Mesendoderm (in vitro differentiated cells): Measurements from ENCODE around the gene CCK.

Experiments used
- DNase-seq: peaks from one replicate; pipeline ENCODE4 v3.0.0; 2013
- H2AK5ac ChIP-seq: 2 replicates; pipeline ENCODE4 v1.6.1; 2013; ENCODE audit warnings: low read length, inconsistent platforms
- H2BK120ac ChIP-seq: 2 replicates; pipeline ENCODE4 v1.6.1; 2013; ENCODE audit warnings: low read depth, mild to moderate bottlenecking, low read length, moderate library complexity, mixed read lengths
- H2BK15ac ChIP-seq: replicated peaks from 2 replicates; pipeline ENCODE4 v1.6.1; 2013; ENCODE audit warnings: low read depth, mild to moderate bottlenecking, moderate library complexity
- H2BK5ac ChIP-seq: 2 replicates; pipeline ENCODE4 v1.6.1; 2013; ENCODE audit warnings: low read length, inconsistent platforms
- H3K18ac ChIP-seq: 2 replicates; pipeline ENCODE4 v1.6.1; 2013; ENCODE audit warnings: mild to moderate bottlenecking, low read length, mixed read lengths
- H3K23ac ChIP-seq: one replicate; pipeline ENCODE4 v1.6.1; 2013; ENCODE audit warnings: low read length
- H3K27ac ChIP-seq: 2 replicates; pipeline ENCODE4 v1.5.1; 2013; ENCODE audit warnings: low read depth, mild to moderate bottlenecking, inconsistent platforms, low read length, moderate library complexity
- H3K27me3 ChIP-seq: 2 replicates; pipeline ENCODE4 v1.6.1; 2013; ENCODE audit warnings: low read length, control low read depth, mild to moderate bottlenecking, inconsistent platforms; ENCODE audit not compliant: insufficient read depth, poor library complexity
- H3K36me3 ChIP-seq: 2 replicates; pipeline ENCODE4 v1.6.1; 2013; ENCODE audit warnings: low read length, inconsistent platforms; ENCODE audit not compliant: control insufficient read depth, insufficient read depth
- H3K4ac ChIP-seq: one replicate; pipeline ENCODE4 v1.6.1; 2013; ENCODE audit warnings: low read depth, mild to moderate bottlenecking, low read length, moderate library complexity
- H3K4me1 ChIP-seq: 2 replicates; pipeline ENCODE4 v1.6.1; 2013; ENCODE audit warnings: low read depth, low read length, inconsistent platforms; ENCODE audit not compliant: control insufficient read depth
- H3K4me2 ChIP-seq: 2 replicates; pipeline ENCODE4 v1.6.1; 2013; ENCODE audit warnings: low read length
- H3K4me3 ChIP-seq: 2 replicates; pipeline ENCODE4 v1.5.1; 2013; ENCODE audit warnings: mild to moderate bottlenecking, low read length
- H3K56ac ChIP-seq: one replicate; pipeline ENCODE4 v1.6.1; 2013; ENCODE audit warnings: low read length
- H3K79me1 ChIP-seq: 2 replicates; pipeline ENCODE4 v1.6.1; 2013; ENCODE audit warnings: low read length, inconsistent platforms
- H3K79me2 ChIP-seq: 2 replicates; pipeline ENCODE4 v1.6.1; 2013; ENCODE audit warnings: mild to moderate bottlenecking, low read length; ENCODE audit not compliant: control insufficient read depth, insufficient read depth
- H3K9ac ChIP-seq: 2 replicates; pipeline ENCODE4 v1.6.1; 2013; ENCODE audit warnings: low read length, inconsistent platforms
- H4K5ac ChIP-seq: one replicate; pipeline ENCODE4 v1.6.1; 2013; ENCODE audit warnings: low read length
- H4K8ac ChIP-seq: one replicate; pipeline ENCODE4 v1.6.1; 2013; ENCODE audit warnings: low read depth, mild to moderate bottlenecking, control low read depth, low read length, moderate library complexity
- WGBS: extraction: QIAGEN DNeasy Blood & Tissue Kit; methylation state at CpG from one replicate; pipeline ENCODE4 v1.1.7; 2013; ENCODE audit warnings: low lambda C conversion rate, missing lambda C conversion rate; ENCODE audit not compliant: insufficient coverage; ENCODE audit errors: extremely low coverage; 5-methylcytosine and 5-hydroxymethylcytosine counted together

CCK gene

DNA sequence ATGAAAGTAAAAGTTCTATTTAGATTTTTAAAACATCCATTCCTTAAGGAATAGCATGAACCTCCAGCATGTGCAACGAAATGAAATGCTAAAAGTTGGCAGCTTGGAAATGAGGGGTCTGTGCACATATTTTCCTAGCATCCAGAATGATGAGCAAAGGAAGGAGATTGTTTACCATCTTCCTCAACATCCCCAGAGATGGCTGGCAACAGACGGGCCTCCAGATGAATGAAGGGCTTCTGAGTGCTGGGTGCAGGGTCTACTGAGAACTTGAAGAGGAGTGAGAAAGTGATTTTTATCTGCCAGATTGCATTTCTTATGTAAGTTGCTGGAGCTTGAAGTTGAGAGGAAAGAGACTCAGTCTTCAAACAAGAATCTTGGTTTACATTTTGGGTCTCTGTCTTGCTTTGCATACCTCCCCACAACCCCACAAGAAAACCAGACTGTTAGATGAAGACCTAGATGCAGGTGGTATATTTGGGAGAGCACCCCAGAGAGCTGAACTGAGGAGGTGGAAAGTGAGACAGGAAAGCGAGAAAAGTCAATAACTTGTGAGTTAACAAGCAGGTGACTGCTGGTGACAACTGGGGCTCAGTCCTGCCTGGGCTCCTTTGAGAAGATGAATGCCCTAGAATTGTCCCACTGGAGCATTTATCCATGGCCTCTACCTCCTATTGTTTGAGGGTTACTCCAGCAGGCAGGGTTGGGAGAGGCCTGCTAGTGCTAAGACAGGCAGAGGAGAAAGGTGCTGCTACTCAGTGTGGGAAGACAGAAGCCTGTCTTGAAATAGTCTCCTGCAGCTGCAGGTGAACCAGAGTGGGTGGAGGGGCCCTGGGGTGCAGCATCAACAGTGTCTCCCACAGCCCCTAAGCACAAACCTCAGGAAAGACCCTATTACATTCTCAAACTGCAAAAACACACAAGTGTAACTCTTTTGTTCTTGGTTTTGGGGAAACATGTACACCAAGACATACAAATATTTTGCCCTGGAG lies 10.5 kb upstream of the CCK start:
- Histone ChIP-seq H3K23ac (no peak overlapping the region), H2BK120ac (no peak overlapping the region), H2AK5ac (no peak overlapping the region), H2BK15ac (no peak overlapping the region), H3K79me2 (no peaks in the 10 kb centered on the region), H3K27ac (no peak overlapping the region), H3K36me3 (no peaks in the 10 kb centered on the region), H3K4me1 (no peaks in the 10 kb centered on the region), H3K4me2 (no peak overlapping the region), H4K5ac (no peak overlapping the region), H3K4me3 (no peak overlapping the region), H3K27me3 (no peaks in the 10 kb centered on the region), H3K79me1 (no peaks in the 10 kb centered on the region), H4K8ac (no peak overlapping the region), H3K4ac (no peak overlapping the region), H3K9ac (no peak overlapping the region), H3K56ac (no peak overlapping the region), H2BK5ac (no peak overlapping the region), H3K18ac (no peak overlapping the region)
- no CpG with 5 or more reads among the region's 3 CpGs for WGBS
- DNase-seq = no peak

GRCh38 chr3:42275217-42275616 lies 9.2 kb upstream of the CCK start:
- WGBS = no CpG with 5 or more reads among the region's 1 CpG
- Histone ChIP-seq H2BK5ac (no peak overlapping the region), H3K36me3 (no peaks in the 10 kb centered on the region), H3K4ac (no peak overlapping the region), H3K27ac (no peak overlapping the region), H3K79me2 (no peaks in the 10 kb centered on the region), H3K56ac (no peak overlapping the region), H4K5ac (no peak overlapping the region), H3K4me1 (no peaks in the 10 kb centered on the region), H3K9ac (no peak overlapping the region), H3K23ac (no peak overlapping the region), H2BK15ac (no peak overlapping the region), H3K27me3 (no peaks in the 10 kb centered on the region), H2AK5ac (no peak overlapping the region), H3K4me3 (no peak overlapping the region), H3K18ac (no peak overlapping the region), H4K8ac (no peak overlapping the region), H2BK120ac (no peak overlapping the region), H3K4me2 (no peak overlapping the region), H3K79me1 (no peaks in the 10 kb centered on the region)
- DNase-seq = no peak

GRCh38 chr3:42274266-42274665 lies 8.3 kb upstream of the CCK start:
- no peak overlapping the region for H3K4me3 ChIP-seq
- no peak overlapping the region for H2BK5ac ChIP-seq
- H3K56ac ChIP-seq = no peak overlapping the region
- H3K4me1 ChIP-seq = no peaks in the 10 kb centered on the region
- H3K18ac ChIP-seq = no peak overlapping the region
- no peak overlapping the region for H4K5ac ChIP-seq
- H2BK120ac ChIP-seq = no peak overlapping the region
- no peak overlapping the region for H3K4ac ChIP-seq
- H3K27me3 ChIP-seq = no peaks in the 10 kb centered on the region
- H3K27ac ChIP-seq = no peak overlapping the region
- no peaks in the 10 kb centered on the region for H3K36me3 ChIP-seq
- H3K9ac ChIP-seq = no peak overlapping the region
- no peaks in the 10 kb centered on the region for H3K79me1 ChIP-seq
- no peaks in the 10 kb centered on the region for H3K79me2 ChIP-seq
- no peak for DNase-seq
- H2BK15ac ChIP-seq = no peak overlapping the region
- H3K23ac ChIP-seq = no peak overlapping the region
- no peak overlapping the region for H3K4me2 ChIP-seq
- H4K8ac ChIP-seq = no peak overlapping the region
- no peak overlapping the region for H2AK5ac ChIP-seq

GRCh38 chr3:42273361-42273760 lies 7.4 kb upstream of the CCK start:
- no peak overlapping the region for H3K18ac ChIP-seq
- no peak overlapping the region for H4K8ac ChIP-seq
- no peak overlapping the region for H2BK120ac ChIP-seq
- no peak overlapping the region for H3K9ac ChIP-seq
- WGBS = no CpG with 5 or more reads among the region's 2 CpGs
- H3K4ac ChIP-seq = no peak overlapping the region
- H3K4me1 ChIP-seq = no peaks in the 10 kb centered on the region
- H3K36me3 ChIP-seq = no peaks in the 10 kb centered on the region
- no peak overlapping the region for H3K56ac ChIP-seq
- no peak overlapping the region for H2BK15ac ChIP-seq
- no peak overlapping the region for H2AK5ac ChIP-seq
- no peak for DNase-seq
- no peak overlapping the region for H3K4me3 ChIP-seq
- no peak overlapping the region for H3K23ac ChIP-seq
- no peaks in the 10 kb centered on the region for H3K79me1 ChIP-seq
- H3K79me2 ChIP-seq = no peaks in the 10 kb centered on the region
- H3K27ac ChIP-seq = no peak overlapping the region
- H4K5ac ChIP-seq = no peak overlapping the region
- H3K27me3 ChIP-seq = no peaks in the 10 kb centered on the region
- H3K4me2 ChIP-seq = no peak overlapping the region
- no peak overlapping the region for H2BK5ac ChIP-seq

DNA sequence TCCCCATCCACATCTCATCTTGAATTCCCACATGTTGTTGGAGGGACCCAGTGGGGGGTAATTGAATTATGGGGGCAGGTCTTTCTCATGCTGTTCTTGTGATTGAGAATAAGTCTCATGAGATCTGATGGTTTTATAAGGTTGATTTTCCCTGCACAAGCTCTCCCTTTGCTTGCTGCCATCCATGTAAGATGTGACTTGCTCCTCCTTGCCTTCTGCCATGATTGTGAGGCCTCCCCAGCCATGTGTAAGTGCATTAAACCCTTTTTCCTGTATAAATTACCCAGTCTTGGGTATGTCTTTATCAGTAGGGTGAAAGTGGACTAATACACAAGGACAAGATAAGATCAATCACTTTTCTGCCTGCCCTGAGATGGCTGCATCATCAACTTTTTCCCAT lies 5.8 kb upstream of the CCK start:
- H3K9ac ChIP-seq = no peak overlapping the region
- no peaks in the 10 kb centered on the region for H3K79me2 ChIP-seq
- no peak overlapping the region for H3K23ac ChIP-seq
- H3K18ac ChIP-seq = no peak overlapping the region
- H3K4me3 ChIP-seq = no peak overlapping the region
- no peak overlapping the region for H4K5ac ChIP-seq
- no peak for DNase-seq
- no peak overlapping the region for H3K56ac ChIP-seq
- H2BK5ac ChIP-seq = no peak overlapping the region
- no peak overlapping the region for H2AK5ac ChIP-seq
- H2BK15ac ChIP-seq = no peak overlapping the region
- H3K4me1 ChIP-seq = no peaks in the 10 kb centered on the region
- no peak overlapping the region for H2BK120ac ChIP-seq
- no peaks in the 10 kb centered on the region for H3K27me3 ChIP-seq
- no peak overlapping the region for H4K8ac ChIP-seq
- H3K4me2 ChIP-seq = no peak overlapping the region
- no peak overlapping the region for H3K4ac ChIP-seq
- H3K79me1 ChIP-seq = no peaks in the 10 kb centered on the region
- H3K27ac ChIP-seq = no peak overlapping the region
- H3K36me3 ChIP-seq = no peaks in the 10 kb centered on the region

DNA sequence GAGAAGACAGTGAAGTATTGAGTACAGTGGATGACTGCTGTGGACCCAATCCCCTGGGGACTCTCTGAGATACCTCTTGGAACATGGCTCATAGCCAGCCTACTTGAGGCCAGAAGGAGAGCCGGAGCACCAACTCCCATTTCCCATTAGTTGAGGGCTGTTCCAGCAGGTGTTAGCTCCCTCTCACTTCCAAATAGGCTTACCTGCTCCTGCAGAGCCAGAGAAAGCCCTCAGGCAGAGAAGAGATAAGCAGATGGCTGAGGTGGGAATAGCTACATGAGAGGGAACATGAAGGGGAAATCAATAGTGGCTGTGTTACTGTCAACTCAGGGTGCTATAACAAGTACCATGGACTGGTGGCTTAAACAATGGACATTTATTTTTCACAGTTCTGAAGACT lies 4.6 kb upstream of the CCK start:
- no CpG with 5 or more reads among the region's 1 CpG for WGBS
- no peaks in the 10 kb centered on the region for H3K79me1 ChIP-seq
- no peak overlapping the region for H2AK5ac ChIP-seq
- no peaks in the 10 kb centered on the region for H3K4me1 ChIP-seq
- H2BK15ac ChIP-seq = no peak overlapping the region
- H3K4me2 ChIP-seq = no peak overlapping the region
- no peak overlapping the region for H3K18ac ChIP-seq
- no peak overlapping the region for H2BK5ac ChIP-seq
- H3K4me3 ChIP-seq = no peak overlapping the region
- H4K8ac ChIP-seq = no peak overlapping the region
- H3K79me2 ChIP-seq = no peaks in the 10 kb centered on the region
- H3K4ac ChIP-seq = no peak overlapping the region
- no peak overlapping the region for H3K23ac ChIP-seq
- peak; percentile 77 for DNase-seq
- H3K56ac ChIP-seq = no peak overlapping the region
- no peak overlapping the region for H4K5ac ChIP-seq
- H3K27ac ChIP-seq = no peak overlapping the region
- H2BK120ac ChIP-seq = no peak overlapping the region
- H3K27me3 ChIP-seq = no peaks in the 10 kb centered on the region
- no peak overlapping the region for H3K9ac ChIP-seq
- H3K36me3 ChIP-seq = no peaks in the 10 kb centered on the region
